DND-41 (cell line): ENCODE data around the gene TYMS.

Source experiments
- EZH2 ChIP-seq: IDR thresholded peaks from 3 replicates; pipeline ENCODE4 v1.6.1; 2012; ENCODE audit warnings: borderline replicate concordance, low read depth, mild to moderate bottlenecking, moderate library complexity, low read length, inconsistent platforms; ENCODE audit not compliant: severe bottlenecking
- TF ChIP-seq, protein P1 (sequence below): IDR thresholded peaks from 2 replicates; pipeline ENCODE4 v1.5.1; 2012; ENCODE audit warnings: borderline replicate concordance, low read length, moderate library complexity, mild to moderate bottlenecking; ENCODE audit not compliant: poor library complexity, severe bottlenecking; ENCODE audit errors: extremely low read depth

DNA sequence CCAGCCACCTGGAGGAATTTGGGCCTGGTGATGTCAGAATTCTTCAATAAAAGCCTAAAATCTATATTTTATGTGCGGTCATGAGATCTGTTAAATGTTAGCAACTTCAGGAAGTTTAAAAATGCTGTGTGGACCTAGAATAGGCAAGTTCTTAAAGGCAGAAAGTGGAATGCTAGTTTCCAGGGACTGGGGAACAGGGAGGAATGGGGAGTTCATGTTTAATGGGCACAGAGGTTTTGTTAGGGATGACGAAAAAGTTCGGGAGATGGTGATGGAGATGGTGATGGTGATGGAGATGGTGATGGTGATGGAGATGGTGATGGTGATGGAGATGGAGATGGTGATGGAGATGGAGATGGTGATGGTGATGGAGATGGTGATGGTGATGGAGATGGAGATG, 9.2 kb downstream of the TYMS start:
- TF ChIP-seq, protein P1, sequence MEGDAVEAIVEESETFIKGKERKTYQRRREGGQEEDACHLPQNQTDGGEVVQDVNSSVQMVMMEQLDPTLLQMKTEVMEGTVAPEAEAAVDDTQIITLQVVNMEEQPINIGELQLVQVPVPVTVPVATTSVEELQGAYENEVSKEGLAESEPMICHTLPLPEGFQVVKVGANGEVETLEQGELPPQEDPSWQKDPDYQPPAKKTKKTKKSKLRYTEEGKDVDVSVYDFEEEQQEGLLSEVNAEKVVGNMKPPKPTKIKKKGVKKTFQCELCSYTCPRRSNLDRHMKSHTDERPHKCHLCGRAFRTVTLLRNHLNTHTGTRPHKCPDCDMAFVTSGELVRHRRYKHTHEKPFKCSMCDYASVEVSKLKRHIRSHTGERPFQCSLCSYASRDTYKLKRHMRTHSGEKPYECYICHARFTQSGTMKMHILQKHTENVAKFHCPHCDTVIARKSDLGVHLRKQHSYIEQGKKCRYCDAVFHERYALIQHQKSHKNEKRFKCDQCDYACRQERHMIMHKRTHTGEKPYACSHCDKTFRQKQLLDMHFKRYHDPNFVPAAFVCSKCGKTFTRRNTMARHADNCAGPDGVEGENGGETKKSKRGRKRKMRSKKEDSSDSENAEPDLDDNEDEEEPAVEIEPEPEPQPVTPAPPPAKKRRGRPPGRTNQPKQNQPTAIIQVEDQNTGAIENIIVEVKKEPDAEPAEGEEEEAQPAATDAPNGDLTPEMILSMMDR: no peak
- no peak for TF ChIP-seq EZH2
